BLaER1 treated with 17β-estradiol and CSF1 and Interleukin-3, amounts not matched to agents 10 nM and 100 nM (cell line): Measurements from ENCODE around the gene MACO1.
"Not testable (repeated sequence)": the region's sequence is repeated elsewhere in the genome, so short reads cannot be mapped to it uniquely, and the experiment has no call there.

Experiments used
- H3K27ac ChIP-seq, 11 experiments: shearing (Covaris generic); formaldehyde crosslinking; 2 replicates each; pipeline ENCODE4 v1.8.1; 2022
- H3K27me3 ChIP-seq, 11 experiments: shearing (Covaris generic); formaldehyde crosslinking; 2 replicates each; pipeline ENCODE4 v1.8.1; 2022
- H3K36me3 ChIP-seq, 11 experiments: shearing (Covaris generic); formaldehyde crosslinking; 2 replicates each; pipeline ENCODE4 v1.8.1; 2022
- H3K4me1 ChIP-seq, 10 experiments: shearing (Covaris generic); formaldehyde crosslinking; 2 replicates each; pipeline ENCODE4 v1.8.1; 2022
- H3K4me2 ChIP-seq, 11 experiments: shearing (Covaris generic); formaldehyde crosslinking; 2 replicates each; pipeline ENCODE4 v1.8.1; 2022
- H3K4me3 ChIP-seq, 10 experiments: shearing (Covaris generic); formaldehyde crosslinking; 2 replicates each; pipeline ENCODE4 v1.8.1; 2022
- H3K9ac ChIP-seq, 11 experiments: shearing (Covaris generic); formaldehyde crosslinking; 2 replicates each; pipeline ENCODE4 v1.8.1; 2022
- H3K9me3 ChIP-seq, 11 experiments: shearing (Covaris generic); formaldehyde crosslinking; replicated peaks in 1 of 11; 2 replicates each; pipeline ENCODE4 v1.8.1; 2022
- H4K20me1 ChIP-seq, 11 experiments: shearing (Covaris generic); formaldehyde crosslinking; 2 replicates each; pipeline ENCODE4 v1.8.1; 2022
- Cebpa-rat ChIP-seq, 11 experiments: shearing (Covaris generic); IDR thresholded peaks; 2 replicates each; pipeline ENCODE4 v1.8.1; 2022

MACO1 gene

DNA sequence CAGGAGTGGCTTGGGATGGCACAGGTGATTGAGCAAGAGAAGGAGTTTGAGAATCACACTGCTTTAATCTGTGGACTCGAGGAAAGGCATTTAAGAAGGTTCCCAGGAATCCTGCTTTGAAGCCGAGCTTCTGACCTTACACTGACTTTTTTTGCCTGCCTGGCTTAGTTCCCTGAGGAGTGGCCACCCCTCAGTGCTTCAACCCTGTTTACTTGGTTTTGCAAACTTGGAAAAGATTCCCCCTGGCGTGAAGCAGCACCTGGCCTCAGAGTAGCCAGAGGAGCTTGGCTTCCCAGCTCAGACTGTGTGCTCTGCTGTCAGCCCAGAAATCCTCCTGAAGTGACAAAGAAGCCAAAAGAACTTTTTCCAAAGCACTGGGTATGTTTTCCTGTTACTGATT, 64.3 kb downstream of the MACO1 start:
- no peaks in the 10 kb centered on the region for H3K27me3 ChIP-seq
- H3K36me3 ChIP-seq = peaks cover 82 to 97% (median 93%) of the 10 kb centered on the region in 11 experiments
- no peak overlapping the region for H3K4me2 ChIP-seq
- H3K4me3 ChIP-seq = no peak overlapping the region
- peaks cover 0 to 6% (median 0%) of the 10 kb centered on the region in 11 experiments; a peak in 2 of 22 replicates for H4K20me1 ChIP-seq
- no peak for TF ChIP-seq Cebpa-rat (IDR thresholded peaks at IDR 0.05)
- H3K27ac ChIP-seq = no peak overlapping the region
- H3K9ac ChIP-seq = no peak overlapping the region
- H3K4me1 ChIP-seq = no peaks in the 10 kb centered on the region
- H3K9me3 ChIP-seq = no peaks in the 10 kb centered on the region

- Histone ChIP-seq H3K27me3 (no peaks in the 10 kb centered on the region), H3K4me2 (no peak overlapping the region), H3K27ac (no peak overlapping the region), H3K4me3 (no peak overlapping the region), H3K36me3 (peaks cover 52 to 73% (median 58%) of the 10 kb centered on the region in 11 experiments), H3K9ac (no peak overlapping the region), H3K4me1 (peaks cover 17 to 27% (median 21%) of the 10 kb centered on the region in 10 experiments), H4K20me1 (peaks cover 0 to 14% (median 0%) of the 10 kb centered on the region in 11 experiments; a peak in 4 of 22 replicates), H3K9me3 (no peaks in the 10 kb centered on the region)
- no peak for TF ChIP-seq Cebpa-rat (IDR thresholded peaks at IDR 0.05)
Observed at GRCh38 chr1:25500694-25501093, 70.0 kb downstream of the MACO1 start.

DNA sequence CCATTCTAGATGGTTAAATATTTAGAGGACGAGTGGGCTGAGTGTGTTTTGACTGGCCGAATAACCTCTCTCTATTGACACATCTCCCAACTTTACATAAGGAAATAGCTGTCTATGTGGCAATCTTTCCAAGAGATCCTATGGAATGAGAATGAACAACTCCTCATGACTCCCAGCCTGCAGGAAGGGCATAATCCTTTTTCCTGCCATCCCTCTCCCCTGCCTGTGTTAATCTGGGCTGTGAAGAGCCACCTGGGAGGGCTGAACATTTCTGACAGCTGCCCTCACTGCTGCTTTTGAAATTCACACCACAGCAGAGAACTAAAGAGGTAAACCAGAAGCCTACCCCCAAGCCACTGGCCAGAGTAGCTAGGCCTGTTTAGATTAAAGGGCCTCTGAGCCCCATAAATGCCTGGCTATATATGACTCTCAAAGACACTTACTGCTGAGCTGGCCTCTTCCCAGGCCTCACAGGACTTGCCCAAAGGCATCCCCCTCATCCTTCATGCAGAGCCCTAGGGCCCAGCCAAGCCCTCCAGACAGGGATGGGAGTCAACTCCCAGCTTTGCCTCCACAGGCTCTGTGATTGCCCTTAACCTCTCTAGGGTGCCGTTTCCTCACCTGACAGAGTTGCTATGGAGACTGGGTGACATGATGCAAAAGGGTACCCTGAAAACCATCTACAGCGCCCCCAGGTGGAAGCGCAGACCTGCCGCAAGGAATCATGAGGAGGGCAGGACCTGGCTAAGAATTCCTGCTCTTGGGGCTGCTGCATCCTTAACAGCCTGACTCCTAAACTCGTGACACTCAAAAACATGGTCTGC, 70.8 kb downstream of the MACO1 start:
- Histone ChIP-seq H4K20me1 (peaks cover 0 to 21% (median 0%) of the 10 kb centered on the region in 11 experiments; a peak in 4 of 22 replicates), H3K9me3 (no peaks in the 10 kb centered on the region), H3K4me2 (no peak overlapping the region), H3K4me3 (no peak overlapping the region), H3K9ac (no peak overlapping the region), H3K36me3 (peaks cover 44 to 65% (median 51%) of the 10 kb centered on the region in 11 experiments), H3K27me3 (no peaks in the 10 kb centered on the region), H3K27ac (no peak overlapping the region), H3K4me1 (peaks cover 25 to 34% (median 29%) of the 10 kb centered on the region in 10 experiments)
- no peak for TF ChIP-seq Cebpa-rat (IDR thresholded peaks at IDR 0.05)

DNA sequence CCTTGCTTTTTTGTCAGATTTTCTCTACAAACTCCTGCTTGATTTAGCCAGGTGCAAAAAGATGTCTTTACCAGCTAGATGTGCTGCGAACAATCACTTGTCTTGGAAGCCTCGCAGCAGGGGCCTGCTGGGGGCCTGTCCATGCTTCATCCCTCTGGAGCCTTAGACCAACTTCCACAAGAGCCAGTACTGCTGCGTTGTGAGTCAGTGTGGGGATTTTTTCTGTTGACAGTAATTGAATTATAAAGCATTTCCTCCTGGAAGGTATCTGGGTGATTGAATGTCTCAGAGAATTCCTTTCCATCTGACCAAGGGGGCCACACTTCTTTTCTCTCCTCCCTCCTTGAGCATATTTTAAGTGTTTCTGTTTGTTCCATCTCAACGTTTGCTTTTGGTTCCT, 72.3 kb downstream of the MACO1 start:
- no peak for TF ChIP-seq Cebpa-rat (IDR thresholded peaks at IDR 0.05)
- peaks cover 32 to 50% (median 36%) of the 10 kb centered on the region in 11 experiments for H3K36me3 ChIP-seq
- H3K9ac ChIP-seq = peak overlapping the region in 2 of 11 experiments; percentile 1 to 6; a peak in 1 of 22 replicates
- H3K4me3 ChIP-seq = no peak overlapping the region
- H3K27ac ChIP-seq = no peak overlapping the region; a peak in 1 of 22 replicates
- H3K4me2 ChIP-seq = no peak overlapping the region
- H4K20me1 ChIP-seq = peaks cover 0 to 21% (median 0%) of the 10 kb centered on the region in 11 experiments; a peak in 4 of 22 replicates
- H3K9me3 ChIP-seq = no peaks in the 10 kb centered on the region
- peaks cover 26 to 44% (median 37%) of the 10 kb centered on the region in 10 experiments for H3K4me1 ChIP-seq
- no peaks in the 10 kb centered on the region for H3K27me3 ChIP-seq

DNA sequence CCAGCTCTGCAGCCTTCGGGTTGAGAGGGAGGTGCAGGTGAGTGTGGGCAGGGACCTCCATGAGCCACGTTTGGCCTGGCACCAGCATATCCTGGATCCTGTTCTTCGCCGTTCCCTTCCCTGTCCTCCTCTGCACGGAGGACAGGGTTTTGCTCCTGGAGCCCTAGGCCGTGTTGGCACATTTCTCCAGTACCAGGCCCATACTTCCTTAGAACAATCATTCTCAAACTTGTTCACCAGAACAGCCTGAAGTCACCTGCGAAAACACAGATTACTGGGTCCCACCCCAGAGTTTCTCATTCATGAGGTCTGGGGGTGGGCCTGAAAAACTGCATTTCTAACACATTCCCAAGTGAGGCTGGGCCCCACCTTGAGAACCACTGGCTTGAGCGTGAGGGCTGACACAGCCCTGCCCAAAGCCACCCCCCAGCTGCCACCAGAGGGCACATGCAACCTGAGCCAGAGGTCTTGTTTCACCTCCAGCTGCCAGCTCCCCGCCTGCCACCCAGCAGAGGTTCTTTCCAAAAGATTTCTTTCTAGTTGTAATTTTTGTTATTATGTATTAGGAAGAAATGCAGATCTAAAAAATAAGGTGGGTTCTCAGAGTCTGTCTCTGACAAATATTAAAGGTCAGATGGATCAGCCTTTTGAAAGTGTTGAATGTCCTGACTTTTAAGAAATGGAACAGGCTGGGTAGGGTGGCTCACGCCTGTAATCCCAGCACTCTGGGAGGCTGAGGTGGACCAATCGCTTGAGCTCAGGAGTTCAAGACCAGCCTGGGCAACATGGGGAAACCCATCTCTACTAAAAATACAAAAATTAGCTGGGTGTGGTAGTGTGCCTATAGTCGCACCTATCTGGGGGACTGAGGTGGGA, 73.1 kb downstream of the MACO1 start:
- TF ChIP-seq Cebpa-rat (IDR thresholded peaks at IDR 0.05) = no peak
- peak overlapping the region in 5 of 11 experiments; percentile 23 to 82 (median 66); a peak in 5 of 22 replicates for H3K27ac ChIP-seq
- peak overlapping the region in 10 of 11 experiments; percentile 59 to 90 (median 85); a peak in 19 of 22 replicates for H3K4me2 ChIP-seq
- H3K27me3 ChIP-seq = no peaks in the 10 kb centered on the region
- no peaks in the 10 kb centered on the region for H3K9me3 ChIP-seq
- H3K36me3 ChIP-seq = peaks cover 24 to 42% (median 28%) of the 10 kb centered on the region in 11 experiments
- peaks cover 26 to 44% (median 37%) of the 10 kb centered on the region in 10 experiments for H3K4me1 ChIP-seq
- H3K4me3 ChIP-seq = no peak overlapping the region
- peak overlapping the region in 2 of 11 experiments; percentile 1 to 10; a peak in 1 of 22 replicates for H3K9ac ChIP-seq
- peaks cover 0 to 21% (median 0%) of the 10 kb centered on the region in 11 experiments; a peak in 3 of 22 replicates for H4K20me1 ChIP-seq

GRCh38 chr1:25504706-25505595, 74.3 kb downstream of the MACO1 start:
- H3K36me3 ChIP-seq = peaks cover 18 to 33% (median 20%) of the 10 kb centered on the region in 11 experiments
- H3K9me3 ChIP-seq = no peaks in the 10 kb centered on the region
- H3K9ac ChIP-seq = peak overlapping the region in 9 of 11 experiments; percentile 14 to 69 (median 53); a peak in 14 of 22 replicates
- H4K20me1 ChIP-seq = peaks cover 0 to 21% (median 0%) of the 10 kb centered on the region in 11 experiments; a peak in 3 of 22 replicates
- no peak for TF ChIP-seq Cebpa-rat (IDR thresholded peaks at IDR 0.05)
- peaks cover 26 to 44% (median 37%) of the 10 kb centered on the region in 10 experiments for H3K4me1 ChIP-seq
- H3K27me3 ChIP-seq = no peaks in the 10 kb centered on the region
- peak overlapping the region in 4 of 10 experiments; percentile 7 to 30 (median 17); a peak in 3 of 20 replicates for H3K4me3 ChIP-seq
- peak overlapping the region in 9 of 11 experiments; percentile 9 to 82 (median 64); a peak in 17 of 22 replicates for H3K27ac ChIP-seq
- peak overlapping the region; percentile 52 to 90 (median 84) for H3K4me2 ChIP-seq

DNA sequence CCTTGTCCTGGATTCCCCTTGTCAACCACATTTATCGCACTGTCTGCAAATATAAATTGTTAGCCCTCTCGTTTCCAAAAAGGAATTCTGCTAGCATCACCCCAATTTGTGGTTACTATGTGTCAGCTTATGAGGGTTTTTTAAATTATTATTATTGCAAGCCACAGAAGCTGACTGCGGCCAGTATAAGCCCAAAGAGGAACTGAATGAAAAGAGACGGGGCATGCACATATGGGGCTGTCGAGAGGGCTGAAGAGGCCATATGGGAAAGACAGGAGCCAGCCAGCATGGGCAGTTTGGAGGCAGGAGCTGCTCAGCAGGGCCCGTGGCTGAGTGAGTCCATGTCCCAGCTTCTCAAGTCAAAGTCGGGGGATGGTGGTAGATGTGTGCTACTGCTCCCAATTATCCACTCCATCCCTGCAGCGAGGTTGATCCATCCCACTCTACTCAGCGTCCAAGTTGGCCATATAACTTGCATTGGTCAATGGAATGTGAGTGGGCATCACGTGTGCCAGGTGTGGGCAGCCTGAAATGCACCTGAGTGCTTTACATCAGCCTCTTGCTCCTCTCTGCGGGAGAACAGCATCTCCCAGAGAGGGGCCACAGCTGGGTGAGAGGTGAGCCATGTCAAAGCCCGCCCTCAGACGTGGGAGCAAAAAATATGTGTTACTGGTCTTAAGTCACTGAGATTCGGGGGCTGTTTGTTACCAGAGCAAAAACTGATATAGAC, 75.1 kb downstream of the MACO1 start:
- no peaks in the 10 kb centered on the region for H3K27me3 ChIP-seq
- peaks cover 26 to 44% (median 37%) of the 10 kb centered on the region in 10 experiments for H3K4me1 ChIP-seq
- H3K36me3 ChIP-seq = peaks cover 9 to 25% (median 11%) of the 10 kb centered on the region in 11 experiments
- H3K4me3 ChIP-seq = peak overlapping the region in 4 of 10 experiments; percentile 7 to 30 (median 17); a peak in 3 of 20 replicates
- no peak for TF ChIP-seq Cebpa-rat (IDR thresholded peaks at IDR 0.05)
- H3K9me3 ChIP-seq = no peaks in the 10 kb centered on the region
- H4K20me1 ChIP-seq = peaks cover 0 to 21% (median 0%) of the 10 kb centered on the region in 11 experiments; a peak in 3 of 22 replicates
- H3K27ac ChIP-seq = peak overlapping the region in 9 of 11 experiments; percentile 1 to 82 (median 44); a peak in 10 of 22 replicates
- peak overlapping the region; percentile 52 to 90 (median 84) for H3K4me2 ChIP-seq
- peak overlapping the region in 5 of 11 experiments; percentile 16 to 69 (median 63); a peak in 7 of 22 replicates for H3K9ac ChIP-seq

- Histone ChIP-seq H3K36me3 (peaks cover under 1 to 15% (median 2%) of the 10 kb centered on the region in 11 experiments; a peak in 16 of 22 replicates), H3K4me2 (peak overlapping the region in 10 of 11 experiments; percentile 59 to 90 (median 85); a peak in 19 of 22 replicates), H3K9ac (peak overlapping the region in 1 of 11 experiments; percentile 19; a peak in 2 of 22 replicates), H3K27ac (peak overlapping the region in 4 of 11 experiments; percentile 64 to 82 (median 76); a peak in 6 of 22 replicates), H3K4me1 (peaks cover 26 to 44% (median 37%) of the 10 kb centered on the region in 10 experiments), H4K20me1 (peaks cover 0 to 21% (median 0%) of the 10 kb centered on the region in 11 experiments; a peak in 3 of 22 replicates)
- H3K9me3 ChIP-seq, H3K27me3 ChIP-seq, H3K4me3 ChIP-seq: not testable (repeated sequence)
Observed at GRCh38 chr1:25506566-25507463, 76.1 kb downstream of the MACO1 start.
